NCI-H146 treated with DMSO at 0.1 percent for 48 hours (cell line): ENCODE results near the gene STRAP.
"Not testable (repeated sequence)": the region's sequence is repeated elsewhere in the genome, so short reads cannot be mapped to it uniquely, and the experiment has no call there.

ENCODE experiments used
- DNase-seq: peaks from one replicate; lab custom pipeline; 2025; ENCODE audit not compliant: unreplicated experiment; lab: John Stamatoyannopoulos, UW

STRAP gene

GRCh38 chr12:15868186-15868585 lies 14.0 kb upstream of the STRAP start:
- DNase-seq: no peak

GRCh38 chr12:15873556-15873955 lies 8.6 kb upstream of the STRAP start:
- no peak for DNase-seq

GRCh38 chr12:15874556-15875145 lies 7.5 kb upstream of the STRAP start:
- DNase-seq: not testable (repeated sequence)

- no peak for DNase-seq
These were observed 6.3 kb upstream of the STRAP start for GRCh38 chr12:15875863-15876262.

GRCh38 chr12:15879413-15879812 lies 2.8 kb upstream of the STRAP start:
- DNase-seq: no peak

- peak; percentile 92 for DNase-seq
These were observed 1.5 kb upstream of the STRAP start for GRCh38 chr12:15880721-15881120.

GRCh38 chr12:15883536-15883935 lies 1.3 kb downstream of the STRAP start:
- no peak for DNase-seq

- DNase-seq: no peak
These were observed 4.3 kb downstream of the STRAP start for GRCh38 chr12:15886372-15887042.

- DNase-seq: no peak
These were observed 5.0 kb downstream of the STRAP start for GRCh38 chr12:15887043-15887817.

GRCh38 chr12:15892645-15893259 lies 10.6 kb downstream of the STRAP start:
- no peak for DNase-seq

GRCh38 chr12:15893260-15893659 lies 11.1 kb downstream of the STRAP start:
- DNase-seq: no peak

GRCh38 chr12:15896867-15897266 lies 14.7 kb downstream of the STRAP start:
- DNase-seq: no peak

- no peak for DNase-seq
These were observed 15.2 kb downstream of the STRAP start for GRCh38 chr12:15897433-15897832.

GRCh38 chr12:15899282-15899870 lies 17.2 kb downstream of the STRAP start:
- DNase-seq: peak; percentile 35

- no peak for DNase-seq
These were observed 22.3 kb downstream of the STRAP start for GRCh38 chr12:15904378-15904920.

GRCh38 chr12:15910468-15910863 lies 28.3 kb downstream of the STRAP start:
- DNase-seq: no peak

GRCh38 chr12:15910864-15911721 lies 28.9 kb downstream of the STRAP start, which contains the start of gene DERA:
DERA (plus strand) TSS chr12:15911332; CDS start chr12:15911384, 52 bp downstream.
- peak; percentile 85 for DNase-seq

- not testable (repeated sequence) for DNase-seq
These were observed 29.7 kb downstream of the STRAP start for GRCh38 chr12:15911931-15912330.

GRCh38 chr12:15914131-15914530 lies 31.9 kb downstream of the STRAP start:
- DNase-seq: not testable (repeated sequence)

GRCh38 chr12:15918066-15918465 lies 35.9 kb downstream of the STRAP start:
- DNase-seq: no peak
